H9 (cell line): ENCODE measurements around the gene ZNF831. TPM values are rescaled to one million over a fixed set of nuclear protein-coding genes. Genes with fewer than 3 reads are reported as not detected.

Experiments used
- DNase-seq: peaks from one replicate; pipeline ENCODE4 v3.0.0-alpha.2; 2017
- H2AFZ ChIP-seq: one replicate; pipeline ENCODE4 v1.6.1; 2013; ENCODE audit warnings: mild to moderate bottlenecking, low read length, control low read depth, moderate library complexity
- H2AK5ac ChIP-seq: 2 replicates; pipeline ENCODE4 v1.6.1; 2013; ENCODE audit warnings: low read length, control low read depth, mixed read lengths; ENCODE audit not compliant: insufficient read length
- H2BK120ac ChIP-seq: one replicate; pipeline ENCODE4 v1.6.1; 2013; ENCODE audit warnings: low read depth, mild to moderate bottlenecking, low read length, control low read depth, inconsistent platforms; ENCODE audit not compliant: poor library complexity, severe bottlenecking
- H2BK12ac ChIP-seq: 2 replicates; pipeline ENCODE4 v1.6.1; 2013; ENCODE audit warnings: low read length, control low read depth, mixed read lengths, low read depth; ENCODE audit not compliant: insufficient read length
- H2BK15ac ChIP-seq: 2 replicates; pipeline ENCODE4 v1.6.1; 2013; ENCODE audit warnings: low read depth, low read length, control low read depth
- H2BK20ac ChIP-seq: one replicate; pipeline ENCODE4 v1.6.1; 2013; ENCODE audit warnings: low read depth, mild to moderate bottlenecking, low read length, control low read depth, inconsistent platforms; ENCODE audit not compliant: poor library complexity, severe bottlenecking
- H2BK5ac ChIP-seq: 2 replicates; pipeline ENCODE4 v1.6.1; 2013; ENCODE audit warnings: low read length, control low read depth, mixed read lengths; ENCODE audit not compliant: insufficient read length
- H3K14ac ChIP-seq: 2 replicates; pipeline ENCODE4 v1.6.1; 2013; ENCODE audit warnings: low read length, control low read depth; ENCODE audit not compliant: insufficient read depth
- H3K18ac ChIP-seq: 2 replicates; pipeline ENCODE4 v1.6.1; 2013; ENCODE audit warnings: low read depth, mild to moderate bottlenecking, mixed read lengths, low read length, control low read depth; ENCODE audit not compliant: insufficient read length
- H3K23ac ChIP-seq: 2 replicates; pipeline ENCODE4 v1.6.1; 2013; ENCODE audit warnings: low read length, control low read depth, mixed read lengths, low read depth; ENCODE audit not compliant: insufficient read length
- H3K23me2 ChIP-seq: 2 replicates; pipeline ENCODE4 v1.6.1; 2013; ENCODE audit warnings: low read depth, mild to moderate bottlenecking, mixed read lengths, low read length, control low read depth; ENCODE audit not compliant: insufficient read length, poor library complexity, severe bottlenecking
- H3K27ac ChIP-seq: 2 replicates; pipeline ENCODE4 v1.5.1; 2013; ENCODE audit warnings: low read length, control low read depth, mixed read lengths, low read depth; ENCODE audit not compliant: insufficient read length
- H3K27me3 ChIP-seq: 2 replicates; pipeline ENCODE4 v1.6.1; 2013; ENCODE audit warnings: low read length, control low read depth, inconsistent platforms; ENCODE audit not compliant: insufficient read depth
- H3K4ac ChIP-seq: 2 replicates; pipeline ENCODE4 v1.6.1; 2013; ENCODE audit warnings: low read depth, mild to moderate bottlenecking, control low read depth, inconsistent platforms, low read length, moderate library complexity
- H3K4me1 ChIP-seq: 2 replicates; pipeline ENCODE4 v1.6.1; 2013; ENCODE audit warnings: low read length, control low read depth, inconsistent platforms; ENCODE audit not compliant: insufficient read depth
- H3K4me2 ChIP-seq: 2 replicates; pipeline ENCODE4 v1.6.1; 2013; ENCODE audit warnings: low read length, control low read depth, mixed read lengths; ENCODE audit not compliant: insufficient read length, insufficient read depth
- H3K56ac ChIP-seq: 2 replicates; pipeline ENCODE4 v1.6.1; 2013; ENCODE audit warnings: low read depth, mild to moderate bottlenecking, mixed read lengths, low read length, control low read depth; ENCODE audit not compliant: insufficient read length
- H3K79me1 ChIP-seq: 2 replicates; pipeline ENCODE4 v1.6.1; 2013; ENCODE audit warnings: low read depth, mild to moderate bottlenecking, moderate library complexity, low read length, control low read depth, inconsistent platforms; ENCODE audit not compliant: insufficient read depth, poor library complexity, severe bottlenecking
- H3K79me2 ChIP-seq: 2 replicates; pipeline ENCODE4 v1.6.1; 2013; ENCODE audit warnings: low read length, control low read depth, inconsistent platforms; ENCODE audit not compliant: insufficient read depth
- H3K9ac ChIP-seq: 2 replicates; pipeline ENCODE4 v1.6.1; 2013; ENCODE audit warnings: low read length, control low read depth, mixed read lengths; ENCODE audit not compliant: insufficient read length; ENCODE audit errors: extremely low read depth
- H3K9me3 ChIP-seq: one replicate; pipeline ENCODE4 v1.6.1; 2013; ENCODE audit warnings: low read depth, low read length, inconsistent platforms; ENCODE audit not compliant: control insufficient read depth
- H3T11ph ChIP-seq: one replicate; pipeline ENCODE4 v1.6.1; 2013; ENCODE audit warnings: mild to moderate bottlenecking, low read length, control low read depth, inconsistent platforms
- H4K20me1 ChIP-seq: one replicate; pipeline ENCODE4 v1.6.1; 2013; ENCODE audit not compliant: control insufficient read depth, insufficient read length, insufficient read depth
- H4K5ac ChIP-seq: 2 replicates; pipeline ENCODE4 v1.6.1; 2013; ENCODE audit warnings: low read depth, mild to moderate bottlenecking, mixed read lengths, low read length, control low read depth; ENCODE audit not compliant: insufficient read length
- H4K8ac ChIP-seq: replicated peaks from 2 replicates; pipeline ENCODE4 v1.6.1; 2013; ENCODE audit warnings: low read length, control low read depth, mixed read lengths, low read depth; ENCODE audit not compliant: insufficient read length
- H4K91ac ChIP-seq: 2 replicates; pipeline ENCODE4 v1.6.1; 2013; ENCODE audit warnings: low read depth, mild to moderate bottlenecking, moderate library complexity, mixed read lengths, low read length, control low read depth; ENCODE audit not compliant: insufficient read length
- H3K27ac Mint-ChIP-seq, 3 experiments: 2 replicates in 2 of 3; 3 replicates in 1 of 3; pipeline ENCODE4 v1.8.0; 2020 to 2021; ENCODE audit warnings: mixed read lengths in 3 of 3, mild to moderate bottlenecking in 1 of 3, moderate library complexity in 1 of 3
- H3K27me3 Mint-ChIP-seq: 2 replicates; pipeline ENCODE4 v1.8.0; 2021; ENCODE audit warnings: low read depth, mild to moderate bottlenecking, moderate library complexity, mixed read lengths
- H3K36me3 Mint-ChIP-seq, 3 experiments: 2 replicates in 2 of 3; 3 replicates in 1 of 3; pipeline ENCODE4 v1.8.0; 2020 to 2021; ENCODE audit warnings: low read depth in 3 of 3, mixed read lengths in 3 of 3; ENCODE audit not compliant: insufficient read depth in 1 of 3
- H3K4me1 Mint-ChIP-seq, 2 experiments: 2 replicates each; pipeline ENCODE4 v1.8.0; 2020; ENCODE audit warnings: mixed read lengths in 2 of 2
- H3K4me3 Mint-ChIP-seq, 2 experiments: 2 replicates in 1 of 2; 3 replicates in 1 of 2; pipeline ENCODE4 v1.8.0; 2020 to 2021; ENCODE audit warnings: mild to moderate bottlenecking in 2 of 2, mixed read lengths in 2 of 2, moderate library complexity in 1 of 2
- H3K9me3 Mint-ChIP-seq, 2 experiments: 2 replicates in 1 of 2; 3 replicates in 1 of 2; pipeline ENCODE4 v1.8.0; 2020; ENCODE audit warnings: mild to moderate bottlenecking in 2 of 2, mixed read lengths in 2 of 2, moderate library complexity in 1 of 2
- CTCF ChIP-seq: fragments of 200-600 bp; sonication (generic); conservative IDR thresholded peaks from 3 replicates; pipeline ENCODE4 v1.8.0; 2021; ENCODE audit warnings: antibody characterized with exemption, mild to moderate bottlenecking
- WGBS: extraction: QIAGEN DNeasy Blood & Tissue Kit; methylation state at CpG from one replicate; pipeline ENCODE4 v1.1.7; 2013; ENCODE audit warnings: missing lambda C conversion rate, low lambda C conversion rate, mixed read lengths; ENCODE audit not compliant: insufficient read length; ENCODE audit errors: extremely low coverage; 5-methylcytosine and 5-hydroxymethylcytosine counted together
- total RNA-seq: library from RNA; stranded (reverse); gene quantifications from 2 replicates; pipeline ENCODE4 v1.2.1, GENCODE V29; 2021

The ZNF831 gene
- total RNA-seq, 1 experiment from 2014 or later, result not detected

- Histone ChIP-seq H3K79me1 (no peaks in the 10 kb centered on the region), H3K27me3 (no peaks in the 10 kb centered on the region), H3K23ac (no peak overlapping the region), H3K4ac (no peak overlapping the region), H3K4me1 (no peaks in the 10 kb centered on the region; the same call in 1 of the 2 replicates), H3K14ac (no peak overlapping the region), H3K56ac (no peak overlapping the region), H4K91ac (no peak overlapping the region), H2BK20ac (no peak overlapping the region), H2BK15ac (no peak overlapping the region), H3K27ac (no peak overlapping the region), H4K5ac (no peak overlapping the region), H3K23me2 (no peaks in the 10 kb centered on the region), H3K79me2 (no peaks in the 10 kb centered on the region), H2AK5ac (no peak overlapping the region), H2AFZ (no peak overlapping the region), H3T11ph (no peak overlapping the region), H4K8ac (no peak overlapping the region), H2BK5ac (no peak overlapping the region), H3K18ac (no peak overlapping the region), H3K9ac (no peak overlapping the region), H3K9me3 (no peaks in the 10 kb centered on the region), H2BK120ac (no peak overlapping the region), H3K4me2 (no peak overlapping the region), H4K20me1 (no peaks in the 10 kb centered on the region), H2BK12ac (no peak overlapping the region)
- TF ChIP-seq CTCF, result no peak
- Mint-ChIP-seq H3K9me3 (peaks cover 0 to 5% of the 10 kb centered on the region in 2 experiments; a peak in 1 of 5 replicates), H3K4me1 (peaks cover 33 to 35% of the 10 kb centered on the region in 2 experiments), H3K27me3 (peaks cover 35% of the 10 kb centered on the region), H3K36me3 (peaks cover 0 to 12% (median 0%) of the 10 kb centered on the region in 3 experiments; a peak in 2 of 7 replicates), H3K27ac (no peak overlapping the region), H3K4me3 (no peak overlapping the region)
- no peak for DNase-seq
- no CpG with 5 or more reads among the region's 8 CpGs for WGBS
Measured at GRCh38 chr20:59246691-59247400, 83.2 kb downstream of the ZNF831 start.
